ENCODE results near the gene FXYD5. TPM values are rescaled to one million over a fixed set of nuclear protein-coding genes. Genes with fewer than 3 reads are reported as not detected.
A peak's percentile ranks its signal among the peaks of the same experiment; 100 is the strongest.

FXYD5 gene
- total RNA-seq, 1 experiment from 2014 or later: 123 TPM

GRCh38 chr19:35176181-35176570, 21.6 kb downstream of the FXYD5 start:
- POLR2A ChIA-PET: no interaction called here
- no peak overlapping the region for H3K9ac ChIP-seq (ENCODE audit: low read length)
- no peaks in the 10 kb centered on the region for H3K27me3 ChIP-seq (ENCODE audit: insufficient read depth, low read length)
- H3K9me2 ChIP-seq (ENCODE audit: insufficient read depth): no peaks in the 10 kb centered on the region
- intact Hi-C loops (cut with micrococcal nuclease): no loop called here
- H3K36me3 ChIP-seq (ENCODE audit: control insufficient read depth in 1 of 2, insufficient read depth in 2 of 2, low read length in 2 of 2): no peaks in the 10 kb centered on the region
- no peak for TF ChIP-seq EZH2phosphoT487 (IDR thresholded peaks at IDR 0.05; ENCODE audit: borderline replicate concordance)
- no peak for TF ChIP-seq JUND (IDR thresholded peaks at IDR 0.05)
- no peak for TF ChIP-seq YY1 (IDR thresholded peaks at IDR 0.05; ENCODE audit: extremely low read depth, insufficient replicate concordance, low read depth, low read length)
- no peak for TF ChIP-seq SP1 (IDR thresholded peaks at IDR 0.05; ENCODE audit: low read depth)
- no peak for TF ChIP-seq ELF1 (IDR thresholded peaks at IDR 0.05; ENCODE audit: borderline replicate concordance, low read depth)
- no peak for TF ChIP-seq SRF (IDR thresholded peaks at IDR 0.05; ENCODE audit: low read depth)
- no peak for TF ChIP-seq SIN3A (IDR thresholded peaks at IDR 0.05; ENCODE audit: low read depth)
- no peak for TF ChIP-seq ZBTB33 (IDR thresholded peaks at IDR 0.05; ENCODE audit: extremely low read depth, insufficient replicate concordance, low read length)
- TF ChIP-seq CEBPB (IDR thresholded peaks at IDR 0.05; ENCODE audit: low read depth): no peak
- no peak for TF ChIP-seq ZNF274 (IDR thresholded peaks at IDR 0.05; ENCODE audit: low read depth, low read length)
- DNase-seq (ENCODE audit: low read depth, low spot score): no peak
- BruUV-seq (replicated peaks): no TSS peak
- H3K4me1 ChIP-seq (ENCODE audit: control insufficient read depth in 1 of 2, insufficient read depth in 2 of 2, low read length in 2 of 2): peaks cover 5 to 24% of the 10 kb centered on the region in 2 experiments; a peak in 2 of 4 replicates
- no peak overlapping the region for H3K4me3 ChIP-seq (replicated peaks in 1 of 2; ENCODE audit: low read depth in 1 of 2, low read length in 2 of 2)
- no peaks in the 10 kb centered on the region for H3K79me2 ChIP-seq (ENCODE audit: insufficient read depth, low read length)
- H4K20me1 ChIP-seq (ENCODE audit: insufficient read depth): no peaks in the 10 kb centered on the region
- H3K4me2 ChIP-seq (ENCODE audit: low read length): peak overlapping the region; percentile 44
- no peak overlapping the region for H3K27ac ChIP-seq (ENCODE audit: low read depth, low read length)
- CTCF ChIA-PET: no interaction called here
- peak overlapping the region; percentile 41 for H2AFZ ChIP-seq (ENCODE audit: low read depth, low read length, poor library complexity, severe bottlenecking)
- RAD21 ChIA-PET (ENCODE audit: low non-redundant PET in 1 of 2, low total read pairs in 2 of 2, uncharacterized antibody in 2 of 2, unreplicated experiment in 2 of 2): no interaction called here
- H3K9me3 ChIP-seq (ENCODE audit: control insufficient read depth in 1 of 2, insufficient read depth in 1 of 2, low read depth in 1 of 2, low read length in 2 of 2): no peaks in the 10 kb centered on the region
- peak; percentile 11; the same call in 1 of the 2 replicates for ATAC-seq
